Activated T-cell treated with anti-CD3 and anti-CD28 coated beads for 48 hours (primary cell): Measurements from ENCODE around the gene UBE2E3.
"Not testable (repeated sequence)": the region's sequence is repeated elsewhere in the genome, so short reads cannot be mapped to it uniquely, and the experiment has no call there.

Experiments
- DNase-seq: peaks from one replicate; pipeline ENCODE4 v3.0.0-alpha.2; 2020; ENCODE audit warnings: low read depth

UBE2E3 gene

GRCh38 chr2:181076658-181077057 is 96.3 kb downstream of the UBE2E3 start:
- DNase-seq, result no peak

DNA sequence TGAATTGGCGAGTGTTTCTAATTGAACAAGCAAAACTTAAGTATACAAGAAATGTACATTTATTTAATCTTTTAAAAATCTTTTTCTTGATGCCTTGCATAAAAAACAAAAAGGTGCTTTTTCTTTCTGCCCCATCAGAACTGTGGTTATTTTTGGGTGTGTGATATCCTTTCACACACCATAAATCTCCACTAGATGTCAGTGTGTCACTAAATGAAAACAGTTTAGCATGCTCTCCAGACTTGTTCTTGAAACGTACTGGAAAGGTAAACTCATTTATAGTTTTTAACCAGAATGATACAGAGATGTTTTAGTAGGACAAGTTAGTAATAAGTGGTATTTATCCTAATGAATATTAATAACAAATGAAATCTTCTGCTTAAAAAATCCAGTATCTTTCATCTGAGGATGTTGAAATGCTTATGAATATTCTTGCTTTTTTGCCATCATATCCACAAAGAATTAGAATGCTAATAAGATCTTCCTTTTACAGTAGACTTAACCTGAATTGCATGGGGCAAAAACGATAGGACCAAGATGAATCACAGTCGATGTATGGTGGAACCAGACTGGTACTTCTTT is 96.8 kb downstream of the UBE2E3 start:
- no peak for DNase-seq

- no peak for DNase-seq
Measured at GRCh38 chr2:181083140-181083539, 102.7 kb downstream of the UBE2E3 start.

GRCh38 chr2:181085734-181086133 is 105.3 kb downstream of the UBE2E3 start:
- no peak for DNase-seq

DNA sequence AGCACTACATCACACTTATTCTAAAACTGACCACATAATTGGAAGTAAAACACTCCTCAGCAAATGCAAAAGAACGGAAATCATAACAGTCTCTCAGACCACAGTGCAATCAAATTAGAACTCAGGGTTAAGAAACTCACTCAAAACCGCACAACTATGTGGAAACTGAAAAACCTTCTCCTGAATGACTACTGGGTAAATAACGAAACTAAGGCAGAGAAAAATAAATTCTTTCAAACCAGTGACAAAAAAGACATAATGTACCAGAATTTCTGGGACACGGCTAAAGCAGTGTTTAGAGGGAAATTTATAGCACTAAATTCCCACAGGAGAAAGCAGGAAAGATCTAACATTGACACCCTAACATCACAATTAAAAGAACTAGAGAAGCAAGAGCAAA is 111.5 kb downstream of the UBE2E3 start:
- not testable (repeated sequence) for DNase-seq

- no peak for DNase-seq
Measured at GRCh38 chr2:181095486-181095885, 115.1 kb downstream of the UBE2E3 start.

GRCh38 chr2:181103659-181104058 is 123.3 kb downstream of the UBE2E3 start:
- no peak for DNase-seq

- DNase-seq, result no peak
Measured at GRCh38 chr2:181104512-181105115, 124.2 kb downstream of the UBE2E3 start.

GRCh38 chr2:181105562-181105961 is 125.2 kb downstream of the UBE2E3 start:
- no peak for DNase-seq

DNA sequence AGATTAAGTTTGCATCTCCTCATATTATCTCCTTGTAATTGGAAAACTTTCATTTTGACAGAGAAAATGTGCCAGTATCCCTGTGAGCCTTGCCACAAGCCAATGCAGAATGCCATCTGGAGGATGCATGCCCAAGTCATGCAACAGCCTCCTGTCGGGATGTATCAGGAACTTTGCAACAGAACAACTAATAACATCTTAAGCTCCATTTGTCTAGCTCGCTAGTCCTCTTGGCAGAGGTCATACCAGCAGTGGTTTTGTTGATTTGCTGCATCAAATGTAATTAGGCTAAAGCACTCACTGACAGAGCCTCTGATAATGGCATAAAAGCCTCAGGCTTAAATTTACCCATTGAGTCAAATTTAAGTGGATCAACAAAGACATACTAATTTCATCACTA is 125.8 kb downstream of the UBE2E3 start:
- no peak for DNase-seq

GRCh38 chr2:181106789-181107627 is 126.6 kb downstream of the UBE2E3 start:
- no peak for DNase-seq

- DNase-seq, result no peak
Measured at GRCh38 chr2:181107628-181107945, 127.2 kb downstream of the UBE2E3 start.

DNA sequence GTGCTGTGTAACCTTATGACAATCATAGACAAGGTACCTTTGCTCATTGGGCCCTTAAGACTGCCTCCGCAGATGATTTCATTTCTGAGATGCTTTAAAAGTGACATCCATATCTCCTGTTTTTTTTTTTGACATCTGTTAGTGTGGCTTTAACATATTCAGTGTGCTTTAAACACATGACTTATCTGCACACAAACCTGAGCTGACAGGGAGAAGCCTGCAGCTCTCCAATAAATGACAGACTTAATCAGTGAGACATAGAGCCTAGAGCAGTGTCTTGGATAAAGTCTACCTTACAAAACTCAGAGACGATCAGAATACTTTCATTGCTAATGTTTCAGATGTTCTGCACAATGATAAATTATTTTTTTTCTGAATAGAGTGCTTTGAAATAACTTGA is 130.7 kb downstream of the UBE2E3 start:
- no peak for DNase-seq

GRCh38 chr2:181112916-181113315 is 132.5 kb downstream of the UBE2E3 start:
- no peak for DNase-seq
